HG03159 (cell line): ENCODE results near the gene GRIA4.

Source experiments
- ATAC-seq: cut with Tn5 transposase; IDR thresholded peaks from one replicate; pipeline ENCODE4 v1.9.1; 2021; ENCODE audit warnings: mild to moderate bottlenecking, moderate library complexity; ENCODE audit not compliant: unreplicated experiment

Gene GRIA4

DNA sequence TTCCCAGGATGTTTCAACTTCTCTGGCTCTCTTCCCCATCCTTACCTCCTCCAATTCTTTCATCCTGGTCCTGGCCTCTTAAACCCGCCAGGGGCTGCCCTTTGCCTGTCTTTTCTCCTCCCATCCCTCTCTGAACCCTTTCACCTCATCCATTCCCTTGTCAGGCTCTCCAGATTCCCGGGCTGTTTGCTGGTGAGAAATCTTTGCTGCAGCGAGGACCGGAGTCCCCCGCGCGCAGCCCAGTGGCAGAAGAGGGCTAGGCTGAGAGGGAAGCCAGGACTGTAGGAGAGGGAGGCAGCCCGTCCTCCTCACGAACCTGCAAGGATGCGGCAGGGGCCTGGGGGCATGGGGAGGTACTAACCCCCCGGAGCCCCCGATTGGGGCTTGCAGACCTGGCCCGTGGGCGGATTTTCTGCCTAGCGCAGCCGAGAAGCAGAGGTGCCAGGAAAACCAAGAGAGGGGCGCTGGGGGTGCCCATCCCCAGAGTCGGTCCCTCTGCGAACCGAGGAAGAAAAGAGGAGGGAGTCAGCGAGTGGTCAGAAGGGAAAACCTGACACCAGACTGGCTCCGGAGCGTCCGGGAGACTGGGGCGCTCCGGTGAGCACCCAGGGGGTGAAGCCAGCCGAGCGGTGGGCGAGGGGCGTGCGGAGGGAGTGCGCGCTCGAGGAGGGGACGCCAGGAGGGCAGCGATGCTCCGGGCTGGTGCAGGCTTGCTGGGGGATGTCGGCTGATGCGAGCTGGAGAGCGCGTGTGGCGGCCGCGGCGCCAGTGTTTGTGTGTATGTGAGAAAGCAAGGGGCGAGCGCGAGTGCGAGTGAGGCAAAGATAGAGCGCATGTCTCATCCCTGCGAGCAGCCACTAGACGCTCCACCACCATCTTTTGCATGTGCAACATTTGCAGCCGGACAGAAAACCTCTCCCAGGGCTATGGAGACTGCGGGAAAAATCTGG, at the start of gene GRIA4:
Gene GRIA4, plus strand, starts transcription at position 242 of the 950 bp plus-strand sequence. CDS start 925 bp downstream, outside the sequence.
- ATAC-seq: no peak

DNA sequence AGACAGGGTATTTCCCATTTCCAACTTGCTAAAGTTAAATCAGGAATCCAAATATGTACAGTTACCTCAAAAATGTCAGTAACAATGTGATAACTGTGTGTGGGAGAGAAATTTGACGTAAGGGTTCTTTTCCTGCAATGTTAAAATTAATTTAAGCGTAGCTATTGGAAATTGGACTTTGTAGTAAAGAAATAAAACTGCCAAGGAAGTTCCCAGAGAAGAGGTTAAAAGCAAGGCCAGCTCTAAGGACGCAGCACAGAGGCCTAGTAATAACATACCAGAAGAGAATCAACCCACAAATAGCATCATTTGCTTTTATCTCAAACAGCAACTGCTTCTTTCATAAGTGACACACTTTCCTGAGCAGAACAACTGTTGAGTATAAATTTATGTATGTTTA, 36.8 kb upstream of the GRIA4 start:
- ATAC-seq: no peak

DNA sequence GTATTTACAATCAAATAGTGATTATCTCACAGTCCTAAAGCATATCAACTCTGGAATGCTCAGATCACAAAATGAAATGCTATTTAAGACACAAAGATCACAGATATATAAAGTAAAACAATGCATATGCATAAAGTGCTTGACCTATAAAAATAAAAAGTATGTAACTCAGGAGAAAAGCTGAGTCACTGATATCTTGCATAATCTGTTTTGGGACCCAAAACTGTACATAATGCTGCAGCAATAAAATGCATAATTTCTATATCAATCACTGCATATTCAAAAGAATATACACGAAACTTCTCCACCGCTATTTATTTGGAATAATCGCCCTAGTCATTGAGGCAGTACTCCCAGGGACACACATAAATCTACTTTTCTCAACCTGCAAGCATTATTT, 34.9 kb upstream of the GRIA4 start:
- ATAC-seq: no peak

DNA sequence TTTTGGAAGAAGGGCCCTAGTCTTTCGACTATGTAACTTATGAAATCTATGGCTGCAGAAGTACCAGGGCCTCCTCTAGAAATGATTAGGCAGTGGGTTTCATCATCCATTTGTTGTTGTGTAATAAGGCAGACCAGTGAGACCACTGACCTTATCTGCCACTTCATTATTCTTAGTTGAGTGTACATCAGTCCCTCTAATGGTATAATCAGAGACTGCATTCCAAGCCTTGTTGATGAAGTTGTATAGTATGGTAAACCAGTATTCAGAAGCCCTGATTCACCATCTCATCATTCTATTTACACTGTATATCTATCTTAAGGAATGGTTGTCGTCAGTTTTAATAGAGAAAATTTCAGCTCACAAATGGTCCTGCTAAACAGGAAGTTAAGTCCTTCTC, 32.2 kb upstream of the GRIA4 start:
- no peak for ATAC-seq

DNA sequence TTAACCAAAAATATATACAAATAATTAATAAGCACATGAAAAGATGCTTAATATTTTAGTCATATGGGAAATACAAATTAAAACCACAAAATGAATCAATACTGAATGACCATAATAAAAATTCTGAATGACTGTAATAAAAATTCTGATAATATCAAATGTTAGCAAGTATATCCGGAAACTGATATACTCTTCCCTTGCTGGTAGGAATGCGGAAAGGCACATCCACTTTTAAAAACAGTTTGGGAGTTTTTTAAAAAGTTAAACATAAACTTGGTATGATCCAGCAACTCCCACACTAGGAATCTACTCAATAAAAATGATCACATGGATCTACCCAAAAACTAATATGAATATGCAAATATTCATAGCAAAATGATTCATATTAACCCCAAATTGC, 30.8 kb upstream of the GRIA4 start:
- no peak for ATAC-seq

DNA sequence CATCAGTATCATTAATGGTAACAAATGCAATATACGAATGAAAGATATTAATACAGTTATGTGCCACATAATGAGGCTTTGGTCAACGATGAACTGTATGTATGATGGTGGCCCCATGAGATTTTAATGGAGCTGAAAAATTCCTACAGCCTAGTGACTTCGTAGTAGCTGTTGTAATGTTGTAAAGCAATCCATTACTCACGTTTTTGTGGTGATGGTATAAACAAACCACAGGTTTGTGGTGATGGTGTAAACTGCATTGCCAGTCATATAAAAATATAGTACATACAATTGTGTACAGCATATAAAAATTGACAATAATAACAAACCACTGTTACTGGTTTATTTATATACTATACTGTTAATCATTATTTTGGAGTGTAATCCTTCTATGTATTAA, 27.4 kb upstream of the GRIA4 start:
- no peak for ATAC-seq

DNA sequence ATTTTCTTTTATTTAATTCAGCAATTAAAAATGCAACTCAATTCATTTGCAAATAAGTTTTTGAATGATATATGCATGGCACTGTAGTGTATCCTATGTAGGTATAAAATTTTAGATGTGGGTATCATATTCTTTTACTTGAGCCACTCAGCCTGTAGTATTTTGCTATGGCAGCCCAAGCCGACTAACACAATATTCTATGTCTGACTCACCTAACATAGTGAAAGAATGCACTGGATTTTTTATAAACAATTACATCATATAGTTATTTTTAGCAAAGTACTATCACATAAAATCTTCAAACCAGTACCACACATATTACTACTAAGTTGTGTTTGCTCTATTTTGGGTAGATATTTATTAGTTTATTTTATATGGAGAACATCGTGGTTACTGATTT, 21.9 kb upstream of the GRIA4 start:
- ATAC-seq: no peak

DNA sequence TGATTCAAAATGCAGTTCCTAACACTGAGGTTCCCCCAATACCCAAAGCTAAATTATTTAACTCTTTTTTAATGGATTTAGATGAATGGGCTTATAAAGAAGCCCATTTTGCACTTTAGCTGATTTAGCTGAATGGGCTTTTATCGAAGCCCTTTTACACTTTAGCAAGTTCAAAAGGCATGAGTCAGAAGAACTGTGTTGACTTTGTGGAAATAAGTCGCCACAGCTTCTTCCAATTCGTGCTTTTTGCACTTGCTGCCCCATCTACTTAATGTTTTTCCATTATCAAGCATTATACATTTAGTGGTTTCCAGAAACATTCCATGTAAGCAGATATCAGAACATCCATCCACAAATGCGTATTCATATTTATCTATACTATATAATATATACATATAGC, 20.5 kb upstream of the GRIA4 start:
- no peak for ATAC-seq

DNA sequence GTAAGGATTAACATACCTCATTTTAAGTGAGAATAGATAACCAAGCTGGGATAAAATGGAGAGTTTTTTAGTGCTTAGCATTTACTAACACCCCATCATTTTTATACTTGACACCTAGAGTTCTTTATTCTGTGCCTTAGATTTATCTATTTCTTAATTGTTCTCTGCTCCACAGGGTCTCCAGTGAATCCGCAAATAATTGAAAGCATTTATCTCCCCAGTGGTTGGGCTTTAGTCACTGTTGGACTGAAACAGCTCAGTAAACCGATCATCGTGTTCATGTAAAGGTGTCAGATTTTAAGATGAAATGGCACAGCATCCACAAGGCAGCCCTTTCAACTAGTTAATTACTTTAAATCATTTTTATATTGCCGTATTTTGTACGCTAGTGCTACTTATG, 17.8 kb upstream of the GRIA4 start:
- ATAC-seq: no peak

DNA sequence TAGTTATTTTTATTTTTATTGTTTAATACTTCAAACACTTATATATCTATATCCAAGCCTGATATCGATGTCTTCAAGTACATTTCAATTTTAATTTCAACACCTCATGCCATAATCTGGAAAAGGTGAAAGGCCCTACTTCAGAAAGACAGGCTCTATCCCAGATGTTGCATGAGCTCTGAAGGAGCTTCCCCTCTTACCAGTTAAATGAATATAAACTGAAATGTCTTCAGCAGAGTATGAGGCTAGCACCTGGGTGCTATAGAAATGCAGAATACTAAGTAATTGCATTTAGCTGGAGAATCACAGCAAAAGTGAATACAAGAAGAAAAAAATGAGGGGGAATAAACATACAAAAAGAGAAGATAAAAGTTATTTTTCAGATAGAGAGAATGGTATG, 11.5 kb upstream of the GRIA4 start:
- ATAC-seq: no peak

DNA sequence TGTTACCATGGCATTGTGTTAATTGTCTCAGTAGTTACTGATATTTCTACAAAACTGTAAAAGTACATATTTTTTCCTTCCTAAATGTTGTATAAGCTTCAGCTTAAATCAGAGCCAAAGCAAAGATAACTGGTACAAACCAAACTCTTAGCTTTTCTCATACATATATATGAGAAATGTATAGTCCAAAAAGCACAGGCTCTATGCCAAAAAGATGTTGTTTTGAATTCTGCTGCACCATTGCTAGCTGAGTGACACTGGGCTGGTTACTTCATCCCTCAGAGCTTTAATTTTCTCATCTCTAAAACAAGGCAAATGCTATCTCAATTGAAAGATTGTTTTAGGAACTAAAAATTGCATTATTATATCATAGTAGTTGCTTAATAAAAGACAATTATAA, 6.7 kb upstream of the GRIA4 start:
- no peak for ATAC-seq

DNA sequence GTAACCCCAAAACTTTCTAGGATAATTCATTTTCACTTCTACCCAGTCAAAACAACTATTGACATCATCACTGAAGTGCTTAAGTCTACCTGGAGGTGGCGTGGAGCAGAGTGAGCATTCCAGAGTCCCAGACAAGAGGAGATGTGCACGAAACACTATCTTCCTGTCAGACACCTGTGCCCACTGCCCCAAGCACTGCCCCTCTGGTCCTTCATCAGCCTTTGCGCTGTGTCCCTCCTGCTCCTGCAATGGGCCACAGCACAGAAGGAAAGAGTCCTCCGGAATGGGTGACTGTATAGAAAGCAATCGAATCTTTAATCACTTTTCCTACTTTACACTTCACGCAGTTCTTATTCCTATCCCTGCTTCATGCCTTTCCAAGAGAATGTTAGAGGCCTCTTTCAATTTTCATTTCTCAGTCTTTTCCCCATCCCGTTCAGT, 512 bp upstream of the GRIA4 start:
- peak; percentile 94 for ATAC-seq

DNA sequence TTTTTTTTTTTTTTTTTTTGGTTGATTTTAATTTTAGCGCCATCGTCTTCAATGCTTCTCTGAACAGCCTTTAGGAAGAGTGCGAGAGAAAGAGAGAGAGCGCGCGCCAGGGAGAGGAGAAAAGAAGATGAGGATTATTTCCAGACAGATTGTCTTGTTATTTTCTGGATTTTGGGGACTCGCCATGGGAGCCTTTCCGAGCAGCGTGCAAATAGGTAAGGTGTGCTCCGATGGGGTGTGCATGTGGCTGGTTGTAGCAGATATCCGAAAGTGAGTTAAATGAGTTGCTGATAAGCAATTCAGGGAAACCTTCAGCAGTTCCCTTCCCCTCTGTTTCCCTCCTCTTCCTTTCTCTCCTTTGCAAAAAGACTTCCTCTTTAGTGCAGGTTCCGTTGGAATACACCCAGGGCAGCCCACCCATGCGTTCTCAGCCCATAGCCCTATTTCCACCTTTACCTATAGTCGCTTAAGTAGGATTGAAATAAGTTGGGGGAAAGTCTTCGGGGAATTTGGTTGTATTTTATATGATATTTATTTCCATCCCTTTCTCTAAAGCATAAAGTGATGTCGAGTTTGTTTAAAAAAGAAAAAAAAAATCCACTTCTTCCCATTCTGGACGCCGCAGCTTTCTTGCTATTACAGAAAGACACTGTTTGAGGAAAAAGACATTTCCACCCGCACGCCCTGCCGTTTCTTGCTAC, 1.1 kb downstream of the GRIA4 start:
- ATAC-seq: no peak

DNA sequence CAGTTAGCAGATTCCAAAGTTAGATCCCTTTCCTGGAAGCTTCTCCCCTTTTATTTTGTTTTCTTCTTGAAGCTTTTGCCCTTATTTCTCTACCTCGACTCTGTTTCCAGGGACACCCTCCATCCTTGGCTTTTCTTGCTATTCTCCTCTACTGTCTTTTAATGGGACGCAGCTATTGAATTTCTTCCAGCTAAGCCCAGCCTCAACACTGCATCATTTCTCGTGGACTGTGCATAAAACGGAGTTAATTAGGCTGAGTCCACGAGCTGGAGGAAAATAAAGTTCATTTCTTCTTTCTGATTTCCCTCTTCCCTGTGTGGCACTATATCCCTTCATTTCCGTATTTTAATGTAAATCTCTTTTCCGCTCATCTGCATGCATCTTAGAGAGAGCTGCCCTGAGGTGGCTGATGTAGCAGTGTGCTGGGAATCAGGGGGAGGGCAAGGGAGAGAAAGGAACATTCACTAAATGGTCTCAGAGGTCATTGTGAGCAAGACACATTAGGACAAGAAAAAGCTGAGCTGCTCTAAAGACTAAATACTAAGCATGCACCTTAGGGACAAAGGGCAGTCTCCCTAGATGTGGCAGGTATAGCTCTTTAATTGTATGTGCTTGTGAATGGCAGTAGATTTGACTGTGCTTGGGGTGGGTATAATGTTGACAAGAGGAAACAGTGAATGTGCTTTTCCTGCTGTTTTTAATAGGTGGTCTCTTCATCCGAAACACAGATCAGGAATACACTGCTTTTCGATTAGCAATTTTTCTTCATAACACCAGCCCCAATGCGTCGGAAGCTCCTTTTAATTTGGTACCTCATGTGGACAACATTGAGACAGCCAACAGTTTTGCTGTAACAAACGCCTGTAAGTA, 1.9 kb downstream of the GRIA4 start:
- no peak for ATAC-seq

DNA sequence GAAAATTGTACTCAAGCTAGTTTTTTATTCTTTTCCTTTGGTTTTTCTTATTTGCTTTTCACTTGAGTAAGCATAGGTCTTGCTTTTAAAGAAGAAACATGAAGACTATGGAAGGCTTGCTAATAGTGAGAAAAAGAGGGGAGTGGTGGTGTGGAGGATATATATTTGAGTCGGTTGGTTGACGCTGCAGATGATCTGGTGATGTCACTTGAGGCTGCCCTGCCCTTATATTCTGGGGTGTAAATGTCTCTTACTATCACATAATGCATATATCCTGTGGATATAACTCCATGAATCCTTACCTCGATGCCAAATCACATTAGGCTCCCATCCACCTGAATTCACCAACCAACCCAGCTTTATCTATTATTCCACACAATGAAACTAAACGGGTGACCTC, 2.9 kb downstream of the GRIA4 start:
- no peak for ATAC-seq

DNA sequence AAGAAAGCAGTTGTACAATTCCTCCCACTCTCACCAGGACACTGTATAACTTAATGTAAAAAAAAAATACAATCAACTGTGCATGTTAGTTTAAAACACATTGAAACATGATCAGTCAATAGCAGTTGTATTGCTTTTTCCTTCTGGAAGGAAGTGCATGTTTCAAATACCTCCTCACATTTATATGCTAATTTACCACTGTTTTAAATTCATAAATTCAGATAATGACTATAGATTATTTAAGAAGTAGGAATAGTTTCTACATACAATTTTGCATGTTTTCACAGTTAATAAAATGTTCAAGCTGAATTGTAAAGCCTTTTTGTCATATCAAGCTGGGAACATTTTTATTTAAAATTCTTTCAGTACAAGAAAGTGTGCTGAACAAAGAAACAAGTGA, 3.3 kb downstream of the GRIA4 start:
- no peak for ATAC-seq

DNA sequence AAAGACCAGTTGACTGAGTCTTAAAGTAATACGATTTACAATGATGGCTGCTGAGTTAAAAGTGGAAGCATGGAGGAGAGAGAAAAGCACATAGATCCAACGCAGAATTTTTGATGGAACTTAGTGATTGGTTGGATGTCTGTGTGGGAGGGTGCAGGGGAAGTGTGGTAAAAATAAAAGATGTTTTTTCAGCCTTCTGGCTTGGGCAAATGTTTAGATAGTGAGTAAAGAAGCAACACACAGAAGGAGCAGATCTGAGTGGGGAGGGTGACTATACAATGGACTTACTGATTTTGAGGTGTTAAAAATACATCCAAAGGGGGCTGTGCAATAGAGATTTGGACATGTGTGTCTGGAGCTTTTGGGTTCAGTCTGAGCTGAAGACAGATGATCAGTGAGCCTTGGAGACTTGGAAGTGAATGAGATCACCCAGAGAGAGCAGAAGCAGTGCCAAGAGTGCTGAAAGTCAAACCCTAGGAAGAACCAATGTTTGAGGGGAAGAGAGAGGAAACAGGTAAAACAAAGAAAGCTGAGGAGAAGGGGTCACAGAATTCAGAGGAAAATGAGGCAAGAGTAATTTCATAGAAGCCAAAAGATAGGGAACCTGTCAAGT, 8.6 kb downstream of the GRIA4 start:
- ATAC-seq: no peak

DNA sequence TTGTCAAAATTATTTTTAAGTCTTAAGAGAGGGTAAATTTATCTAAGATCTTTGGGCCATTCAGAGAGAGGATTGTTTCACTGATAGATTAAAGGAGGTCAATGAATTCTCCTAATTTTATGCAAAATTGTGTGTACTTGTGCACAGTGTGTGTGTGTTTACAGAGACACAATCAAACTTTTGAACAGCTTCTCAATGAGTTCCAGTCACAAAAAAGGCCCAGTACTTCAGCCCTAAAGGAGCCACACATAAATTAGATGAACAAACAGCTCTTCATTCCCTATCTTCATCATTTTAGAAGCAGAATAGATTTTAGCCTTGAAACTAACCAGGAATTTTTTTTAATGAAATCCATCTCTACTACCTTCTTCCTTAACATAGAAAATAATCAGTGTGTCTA, 9.7 kb downstream of the GRIA4 start:
- no peak for ATAC-seq

DNA sequence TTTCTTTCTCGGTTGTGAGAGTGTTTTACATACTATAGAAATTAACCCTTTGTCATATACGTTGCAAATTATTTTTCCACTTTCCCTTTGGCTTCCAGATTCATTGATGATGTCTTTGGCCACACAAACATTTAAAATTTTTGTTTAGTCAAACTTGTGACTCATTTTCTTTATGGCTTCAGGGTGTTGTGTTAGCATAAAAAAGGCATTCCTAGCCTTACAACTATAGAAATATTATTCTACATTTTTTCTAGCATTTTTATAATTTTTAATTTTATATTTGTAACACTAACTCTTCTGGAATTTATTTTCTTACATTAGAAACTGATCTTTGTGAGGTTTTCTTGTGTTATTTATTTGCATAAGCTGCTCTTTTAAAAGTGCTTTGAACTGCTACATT, 12.1 kb downstream of the GRIA4 start:
- ATAC-seq: no peak

DNA sequence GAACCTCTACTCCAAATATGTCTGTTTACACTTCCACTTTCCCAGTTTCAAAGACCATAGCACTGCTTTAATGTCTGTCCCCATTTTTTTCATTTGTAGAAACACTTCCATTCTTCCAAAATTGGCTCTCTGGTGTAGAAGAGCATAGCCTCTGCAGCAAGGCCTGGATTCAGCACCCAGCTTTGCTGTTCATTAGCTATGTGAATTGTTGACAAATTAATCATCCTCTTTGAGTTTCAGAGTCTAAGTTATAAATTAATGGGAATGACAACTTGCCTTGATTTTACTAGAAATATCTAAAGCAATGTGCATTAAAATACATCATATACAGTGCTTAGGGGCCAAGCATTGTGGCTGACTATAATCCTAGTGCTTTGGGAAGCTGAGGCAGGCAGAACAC, 22.4 kb downstream of the GRIA4 start:
- no peak for ATAC-seq

DNA sequence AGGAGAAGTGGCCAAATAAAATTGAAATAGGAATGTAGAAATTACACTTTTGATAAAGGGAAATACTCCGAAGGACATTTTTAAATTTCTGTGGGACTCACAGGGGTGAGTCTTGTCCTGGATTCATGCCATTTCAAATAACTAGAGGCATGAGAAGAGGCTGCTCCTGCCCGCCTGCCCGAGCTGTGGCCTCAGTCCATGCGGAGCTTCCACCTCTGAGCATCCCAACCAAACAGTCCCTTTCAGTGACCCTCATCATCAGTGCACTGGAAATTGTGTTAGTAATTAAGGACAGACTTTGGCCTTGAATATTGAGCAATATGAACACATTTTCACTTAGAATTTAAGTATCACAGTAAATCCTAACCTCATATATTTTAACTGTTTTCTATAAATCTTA, 25.6 kb downstream of the GRIA4 start:
- no peak for ATAC-seq
